GM12875 (cell line): ENCODE measurements around the gene UQCR11.
A peak's percentile ranks its signal among the peaks of the same experiment; 100 is the strongest.

Experiments used
- H3K4me3 ChIP-seq: one replicate; pipeline ENCODE4 v1.5.1; 2011; ENCODE audit warnings: low read depth, low read length, control low read depth
- TF ChIP-seq, protein P1 (sequence below): IDR thresholded peaks from 2 replicates; pipeline ENCODE4 v1.5.1; 2011; ENCODE audit warnings: low read depth, mild to moderate bottlenecking, control low read depth, inconsistent platforms, low read length, moderate library complexity, borderline replicate concordance; ENCODE audit not compliant: insufficient read depth

The UQCR11 gene

DNA sequence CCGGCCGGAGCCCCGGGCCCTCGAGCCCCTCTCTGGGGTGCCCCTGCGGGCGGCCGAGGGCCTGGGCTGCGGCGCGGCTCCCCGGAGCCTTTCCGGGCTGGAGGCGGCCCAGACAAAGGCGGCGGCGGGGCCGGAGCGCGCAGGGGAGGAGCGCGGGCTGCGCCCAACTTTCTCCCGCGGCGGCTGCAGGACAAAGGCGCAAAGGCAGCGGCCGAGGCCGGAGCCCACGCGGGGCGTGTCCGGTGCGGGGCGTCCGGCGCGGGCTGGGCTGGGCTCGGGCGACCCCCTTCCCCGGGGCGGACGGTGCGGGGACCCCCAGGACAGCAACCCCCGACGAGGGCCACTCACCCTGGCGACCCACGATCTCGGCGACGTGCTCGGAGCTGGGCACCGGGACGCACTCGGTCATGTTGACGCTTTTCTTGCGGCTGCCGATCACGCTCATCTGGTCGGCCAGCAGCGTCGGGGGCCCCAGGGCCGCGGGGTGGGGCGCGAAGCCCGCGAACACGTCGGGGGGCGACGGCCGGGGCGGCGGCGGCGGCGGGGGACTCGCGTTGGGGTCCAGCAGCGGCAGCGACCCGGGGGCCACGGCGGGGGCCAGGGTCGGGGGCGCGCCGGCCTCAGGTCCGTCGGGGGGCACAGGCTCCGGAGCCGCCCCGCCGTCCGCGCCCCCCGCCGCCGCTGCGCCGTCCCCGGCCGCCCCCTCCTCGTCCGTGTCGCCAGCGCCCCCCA lies 38.0 kb downstream of the UQCR11 start:
- peak overlapping the region; percentile 6 for H3K4me3 ChIP-seq
- TF ChIP-seq, protein P1, sequence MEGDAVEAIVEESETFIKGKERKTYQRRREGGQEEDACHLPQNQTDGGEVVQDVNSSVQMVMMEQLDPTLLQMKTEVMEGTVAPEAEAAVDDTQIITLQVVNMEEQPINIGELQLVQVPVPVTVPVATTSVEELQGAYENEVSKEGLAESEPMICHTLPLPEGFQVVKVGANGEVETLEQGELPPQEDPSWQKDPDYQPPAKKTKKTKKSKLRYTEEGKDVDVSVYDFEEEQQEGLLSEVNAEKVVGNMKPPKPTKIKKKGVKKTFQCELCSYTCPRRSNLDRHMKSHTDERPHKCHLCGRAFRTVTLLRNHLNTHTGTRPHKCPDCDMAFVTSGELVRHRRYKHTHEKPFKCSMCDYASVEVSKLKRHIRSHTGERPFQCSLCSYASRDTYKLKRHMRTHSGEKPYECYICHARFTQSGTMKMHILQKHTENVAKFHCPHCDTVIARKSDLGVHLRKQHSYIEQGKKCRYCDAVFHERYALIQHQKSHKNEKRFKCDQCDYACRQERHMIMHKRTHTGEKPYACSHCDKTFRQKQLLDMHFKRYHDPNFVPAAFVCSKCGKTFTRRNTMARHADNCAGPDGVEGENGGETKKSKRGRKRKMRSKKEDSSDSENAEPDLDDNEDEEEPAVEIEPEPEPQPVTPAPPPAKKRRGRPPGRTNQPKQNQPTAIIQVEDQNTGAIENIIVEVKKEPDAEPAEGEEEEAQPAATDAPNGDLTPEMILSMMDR = no peak

DNA sequence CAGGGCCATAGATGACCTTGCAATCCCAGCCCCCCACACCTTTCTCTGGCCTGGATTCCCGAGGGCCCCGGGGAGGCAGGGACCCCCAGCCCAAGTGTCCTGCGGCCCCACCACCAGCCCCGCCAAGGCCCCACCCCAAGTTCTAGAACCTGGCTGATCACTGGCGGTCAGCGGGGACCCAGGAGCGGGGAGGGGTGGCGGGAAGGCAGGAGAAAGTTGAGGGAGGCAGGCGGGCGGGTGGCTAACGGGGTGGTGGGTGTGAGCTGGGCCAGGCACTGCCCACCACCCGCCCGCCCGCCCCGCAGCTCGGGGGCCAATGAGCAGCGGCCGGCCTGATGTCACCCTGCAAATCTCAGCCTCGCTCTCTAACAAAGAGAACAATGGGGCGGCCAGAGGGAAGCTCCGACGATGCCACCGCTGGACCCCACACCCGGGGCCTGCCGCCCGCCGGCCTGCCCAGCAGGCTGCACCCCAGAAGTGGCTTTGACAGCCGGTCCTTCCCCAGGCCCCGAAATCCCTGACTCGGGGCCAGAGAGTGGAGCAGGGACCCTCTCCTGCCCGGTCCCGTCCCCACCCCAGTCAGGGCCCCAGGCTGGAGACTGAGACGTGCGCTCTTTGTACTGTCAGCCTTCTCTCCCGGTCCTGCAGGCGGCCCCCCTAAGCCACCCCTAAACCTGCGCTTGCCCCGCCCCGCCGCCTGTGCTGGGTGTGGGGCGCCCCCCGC lies 38.7 kb downstream of the UQCR11 start:
- TF ChIP-seq, protein P1 = no peak
- H3K4me3 ChIP-seq = no peak overlapping the region

DNA sequence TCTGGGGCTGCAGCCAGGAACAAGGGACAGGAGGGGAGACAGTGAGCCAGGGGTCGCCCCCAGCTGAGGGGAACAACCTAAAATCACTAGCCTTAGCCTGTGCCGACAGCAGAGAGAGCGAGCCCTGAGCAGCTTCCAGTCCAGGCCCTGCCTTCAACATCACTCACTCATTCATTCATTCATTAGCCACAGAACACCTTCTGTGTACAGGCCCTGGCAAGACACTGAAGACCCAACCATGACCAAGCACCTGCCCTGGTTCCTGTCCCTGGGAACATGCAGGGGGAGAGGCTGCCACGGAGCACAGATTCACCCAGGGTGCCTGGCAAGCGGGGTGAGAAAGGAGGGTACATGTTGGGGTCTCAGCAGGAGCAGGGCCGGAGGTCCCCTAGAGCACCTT lies 42.0 kb downstream of the UQCR11 start:
- no peak overlapping the region for H3K4me3 ChIP-seq
- TF ChIP-seq, protein P1 = no peak

DNA sequence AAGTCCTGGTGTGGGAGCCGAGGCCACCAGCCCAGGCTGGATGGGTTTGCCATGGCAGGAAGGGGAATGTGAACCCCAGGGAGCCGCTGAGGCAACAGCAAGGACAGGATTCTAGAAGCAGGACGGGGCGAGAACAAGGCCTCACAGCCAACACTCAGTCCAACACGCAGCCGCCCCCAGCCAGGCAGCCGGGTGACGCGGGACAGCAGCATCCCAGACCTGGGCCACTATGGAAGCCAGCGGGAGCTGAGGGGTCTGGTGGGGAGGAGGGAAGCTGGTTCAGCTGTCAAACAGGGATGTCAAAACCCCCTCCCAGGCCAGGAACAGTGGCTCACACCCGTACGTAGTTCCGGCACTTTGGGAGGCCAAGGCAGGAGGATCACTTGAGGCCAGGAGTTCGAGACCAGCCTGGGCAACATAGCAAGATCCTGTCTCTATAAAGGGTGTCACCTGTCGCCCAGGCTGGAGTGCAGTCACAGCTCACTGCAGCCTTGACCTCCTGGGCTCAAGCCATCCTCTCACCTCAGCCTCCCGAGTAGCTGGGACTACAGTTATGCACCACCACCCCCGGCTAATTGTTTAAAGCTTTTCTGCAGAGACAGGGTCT lies 43.9 kb downstream of the UQCR11 start:
- TF ChIP-seq, protein P1 = no peak
- no peak overlapping the region for H3K4me3 ChIP-seq

DNA sequence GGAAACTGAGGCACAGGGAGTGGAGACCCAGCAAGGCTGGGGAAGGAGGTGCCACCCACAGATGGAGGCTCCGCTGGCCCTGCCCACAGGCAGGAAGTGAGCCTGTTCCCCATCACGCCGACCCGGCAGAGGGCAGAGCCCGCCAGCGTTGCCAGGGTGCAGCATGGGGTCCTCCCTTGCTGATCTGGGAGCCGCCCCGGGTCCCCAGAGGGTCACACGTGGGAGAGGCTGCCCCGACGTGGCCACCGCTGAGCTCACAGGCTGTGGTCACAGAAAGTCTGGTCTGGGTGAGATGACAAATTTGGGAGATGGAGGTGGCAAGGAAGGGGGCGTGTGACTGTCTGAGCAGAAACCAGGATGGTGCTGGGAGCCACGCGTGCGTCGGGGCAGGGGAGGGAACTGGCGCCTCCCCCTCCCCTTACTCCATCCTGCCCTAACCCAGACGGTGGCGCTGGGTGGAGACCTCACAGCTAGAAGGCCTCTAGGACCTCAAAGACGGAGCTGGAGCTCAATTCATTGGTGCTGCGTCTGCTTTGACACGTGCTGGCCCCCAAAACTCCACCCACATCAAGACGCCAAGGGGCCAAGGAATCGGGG lies 44.9 kb downstream of the UQCR11 start:
- TF ChIP-seq, protein P1 = no peak
- no peak overlapping the region for H3K4me3 ChIP-seq

DNA sequence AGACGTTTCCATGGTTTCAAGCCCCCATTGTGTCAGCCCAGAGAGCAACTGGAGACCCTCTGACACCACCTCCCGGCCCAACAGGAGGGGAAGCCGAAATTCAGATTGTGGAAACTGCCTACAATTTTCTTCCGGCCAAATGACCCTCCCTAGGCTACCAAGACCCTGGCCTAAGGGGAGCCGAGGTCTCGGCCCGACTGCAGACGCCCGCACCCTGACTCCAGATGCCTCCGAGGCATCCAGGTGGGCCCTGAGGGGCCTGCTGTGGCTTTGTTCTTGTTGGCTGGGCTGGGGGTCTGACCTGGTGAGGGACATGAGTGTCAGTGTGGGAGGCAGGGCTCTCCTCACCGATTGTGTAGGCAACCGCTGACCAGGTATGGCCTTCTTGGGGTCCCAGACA lies 46.7 kb downstream of the UQCR11 start:
- TF ChIP-seq, protein P1 = no peak
- no peak overlapping the region for H3K4me3 ChIP-seq
